Astrocyte of the cerebellum (primary cell): Measurements from ENCODE around the gene CALR.
"Not testable (repeated sequence)": the region's sequence is repeated elsewhere in the genome, so short reads cannot be mapped to it uniquely, and the experiment has no call there.

Experiments
- DNase-seq: peaks from one replicate; pipeline ENCODE4 v3.0.0-alpha.2; 2011; ENCODE audit warnings: low read depth
- H3K4me3 ChIP-seq: 2 replicates; pipeline ENCODE4 v1.5.1; 2011; ENCODE audit warnings: mild to moderate bottlenecking, low read depth, low read length, moderate library complexity
- in situ Hi-C: cut with HindIII; loops from 2 replicates; pipeline ENCODE4 v1.10.0; 2017; ENCODE audit warnings: low sequenced_read_pairs
- TF ChIP-seq, protein P1 (sequence below): IDR thresholded peaks from 2 replicates; pipeline ENCODE4 v1.5.1; 2012; ENCODE audit warnings: low read length, low read depth, moderate library complexity, mild to moderate bottlenecking; ENCODE audit errors: missing control alignments

The CALR gene

DNA sequence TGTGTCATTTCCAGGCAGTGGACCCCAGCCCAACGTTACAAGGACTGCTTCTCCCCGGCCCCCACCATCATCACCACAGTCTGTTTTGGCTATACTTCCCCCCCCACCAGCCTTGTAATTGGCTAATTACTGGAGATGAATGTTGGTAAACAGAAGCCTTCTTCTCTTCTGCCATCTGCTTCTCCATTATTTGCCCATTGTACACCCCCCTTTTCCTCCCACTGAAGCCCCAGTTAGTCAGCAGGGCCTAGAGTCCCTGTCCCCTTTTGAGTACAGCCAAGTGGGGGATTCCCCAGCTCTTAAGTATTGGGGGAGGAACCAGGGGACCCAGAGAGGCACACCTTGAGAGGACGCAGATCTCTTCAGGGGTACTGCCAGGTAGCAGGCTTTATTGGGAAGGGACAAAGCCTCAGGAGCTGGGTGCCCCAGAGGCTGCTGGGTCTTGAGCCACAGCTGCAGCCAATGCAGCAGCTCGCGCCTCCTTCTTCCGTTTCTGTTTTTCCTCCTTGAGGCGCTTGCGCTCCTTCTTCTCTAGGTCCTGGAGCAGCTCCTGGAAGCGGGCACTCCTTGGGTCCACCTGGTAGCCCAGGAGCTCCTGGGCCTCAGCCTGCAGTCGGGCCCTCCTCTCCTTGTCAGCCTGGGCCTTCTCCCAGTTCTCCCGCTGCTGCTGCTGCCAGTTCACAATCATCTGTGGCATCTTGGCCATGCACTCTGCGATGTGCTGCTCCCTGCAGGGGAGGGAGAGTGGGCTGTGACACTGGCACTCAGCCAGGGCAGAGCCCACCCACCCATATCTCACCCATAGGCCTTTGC lies 15.6 kb downstream of the CALR start:
- DNase-seq: no peak
- TF ChIP-seq, protein P1, sequence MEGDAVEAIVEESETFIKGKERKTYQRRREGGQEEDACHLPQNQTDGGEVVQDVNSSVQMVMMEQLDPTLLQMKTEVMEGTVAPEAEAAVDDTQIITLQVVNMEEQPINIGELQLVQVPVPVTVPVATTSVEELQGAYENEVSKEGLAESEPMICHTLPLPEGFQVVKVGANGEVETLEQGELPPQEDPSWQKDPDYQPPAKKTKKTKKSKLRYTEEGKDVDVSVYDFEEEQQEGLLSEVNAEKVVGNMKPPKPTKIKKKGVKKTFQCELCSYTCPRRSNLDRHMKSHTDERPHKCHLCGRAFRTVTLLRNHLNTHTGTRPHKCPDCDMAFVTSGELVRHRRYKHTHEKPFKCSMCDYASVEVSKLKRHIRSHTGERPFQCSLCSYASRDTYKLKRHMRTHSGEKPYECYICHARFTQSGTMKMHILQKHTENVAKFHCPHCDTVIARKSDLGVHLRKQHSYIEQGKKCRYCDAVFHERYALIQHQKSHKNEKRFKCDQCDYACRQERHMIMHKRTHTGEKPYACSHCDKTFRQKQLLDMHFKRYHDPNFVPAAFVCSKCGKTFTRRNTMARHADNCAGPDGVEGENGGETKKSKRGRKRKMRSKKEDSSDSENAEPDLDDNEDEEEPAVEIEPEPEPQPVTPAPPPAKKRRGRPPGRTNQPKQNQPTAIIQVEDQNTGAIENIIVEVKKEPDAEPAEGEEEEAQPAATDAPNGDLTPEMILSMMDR: no peak
- in situ Hi-C loops: no loop called here
- H3K4me3 ChIP-seq: no peak overlapping the region

DNA sequence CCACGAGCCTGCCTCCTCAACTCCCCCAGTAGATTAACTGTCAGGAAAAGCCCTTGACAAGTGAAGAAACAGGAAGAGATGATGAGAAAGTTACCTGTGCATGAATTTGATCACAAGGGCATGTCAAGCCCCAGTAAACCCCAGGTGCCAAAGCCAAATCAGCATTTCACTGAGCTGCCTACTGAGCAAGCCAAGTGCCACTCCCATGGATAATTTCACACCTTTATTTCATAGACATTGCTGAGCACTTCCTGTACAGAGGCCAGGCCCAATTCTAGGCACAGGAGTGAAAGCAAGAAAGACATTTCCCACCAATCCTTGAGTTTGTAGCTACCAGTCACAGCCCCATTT lies 16.2 kb downstream of the CALR start:
- H3K4me3 ChIP-seq: no peak overlapping the region
- TF ChIP-seq, protein P1: no peak

DNA sequence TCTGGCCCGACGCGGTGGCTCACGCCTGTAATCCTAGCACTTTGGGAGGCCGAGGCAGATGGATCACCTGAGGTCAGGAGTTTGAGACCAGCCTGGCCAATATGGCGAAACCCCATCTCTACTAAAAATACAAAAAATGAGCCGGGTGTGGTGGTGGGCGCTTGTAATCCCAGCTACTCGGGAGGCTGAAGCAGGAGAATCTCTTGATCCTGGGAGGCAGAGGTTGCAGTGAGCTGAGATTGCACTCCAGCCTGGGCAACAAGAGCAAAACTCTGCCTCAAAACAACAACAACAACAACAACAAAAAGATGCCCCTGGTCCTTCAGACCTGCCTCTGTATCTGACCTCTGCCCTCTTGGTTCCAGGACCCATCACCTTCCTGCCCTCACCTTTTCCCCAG lies 17.2 kb downstream of the CALR start:
- in situ Hi-C loops, DNase-seq: not testable (repeated sequence)
- H3K4me3 ChIP-seq: peak overlapping the region; percentile 67

More for the DNA sequence above, 16.2 kb downstream of the CALR start:
- no peak for DNase-seq
- in situ Hi-C loops: no loop called here

DNA sequence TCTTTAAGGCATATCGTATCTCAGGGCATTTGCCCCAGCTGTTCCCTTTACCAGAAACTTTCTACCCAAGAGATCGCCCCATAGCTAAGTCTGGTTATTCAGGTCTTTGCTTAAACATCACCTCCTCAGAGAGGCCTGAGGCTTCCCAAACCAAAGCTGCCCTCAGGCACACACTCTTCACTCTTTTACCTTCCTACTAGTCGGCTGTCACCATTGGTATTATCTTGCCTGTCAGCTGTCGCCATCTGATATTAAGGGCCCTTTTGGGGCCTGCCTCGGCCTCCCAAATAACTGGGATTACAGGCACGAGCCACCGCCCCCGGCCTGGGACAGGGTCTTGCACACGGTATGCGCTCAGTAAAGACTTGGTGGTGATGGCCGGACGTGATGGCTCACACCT lies 17.6 kb downstream of the CALR start:
- in situ Hi-C loops: no loop called here
- no peak for DNase-seq
- TF ChIP-seq, protein P1: no peak
- H3K4me3 ChIP-seq: peak overlapping the region; percentile 67

DNA sequence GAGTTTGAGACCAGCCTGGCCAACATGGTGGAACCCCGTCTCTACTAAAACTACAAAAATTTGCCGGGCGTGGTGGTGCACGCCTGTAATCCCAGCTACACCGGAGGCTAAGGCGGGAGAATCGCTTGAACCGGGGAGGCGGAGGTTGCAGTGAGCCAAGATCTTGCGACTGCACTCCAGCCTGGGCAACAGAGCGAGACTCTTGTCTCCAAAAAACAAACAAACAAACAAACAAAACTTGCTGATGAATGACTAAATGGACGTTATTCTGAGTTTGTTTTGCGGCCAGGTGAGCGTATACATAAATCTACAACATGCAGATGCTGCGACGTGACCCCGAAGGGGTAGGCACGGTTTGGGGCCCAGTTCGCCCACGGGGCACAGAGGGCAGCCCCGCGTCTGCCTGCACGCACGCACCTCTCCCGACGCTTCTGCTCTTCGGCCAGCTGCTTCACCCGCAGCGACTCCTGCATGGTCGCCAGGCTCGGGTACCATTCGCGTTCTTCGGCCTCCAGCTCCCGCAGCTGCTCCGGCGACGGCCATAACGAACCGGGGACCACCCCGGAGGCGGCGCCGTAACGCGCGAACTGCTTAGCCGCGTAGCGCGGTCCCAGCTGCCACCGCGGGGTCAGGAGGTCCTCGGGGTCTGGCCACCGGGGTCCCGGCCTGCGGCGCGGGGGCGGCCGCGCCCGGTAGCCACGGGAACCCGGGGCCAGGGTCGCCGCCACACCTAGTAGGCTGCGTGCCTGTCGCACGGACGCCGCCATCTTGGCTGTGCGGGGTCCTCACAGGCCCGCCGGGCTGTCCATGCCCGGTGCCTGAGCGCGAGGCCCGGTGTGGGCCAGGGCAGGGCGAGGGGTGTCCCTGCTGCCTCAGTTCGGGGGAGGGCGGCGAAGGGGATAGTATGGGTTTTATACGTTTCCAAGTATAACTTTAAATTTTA lies 18.3 kb downstream of the CALR start, which contains the start of gene GADD45GIP1:
Gene GADD45GIP1, minus strand, starts transcription at position 778 of the 943 bp plus-strand sequence. Its CDS starts 11 bp downstream, at position 767.
- in situ Hi-C loops: no loop called here
- DNase-seq: no peak
- TF ChIP-seq, protein P1: no peak
- peak within 1 kb of the TSS; percentile 67 for H3K4me3 ChIP-seq

DNA sequence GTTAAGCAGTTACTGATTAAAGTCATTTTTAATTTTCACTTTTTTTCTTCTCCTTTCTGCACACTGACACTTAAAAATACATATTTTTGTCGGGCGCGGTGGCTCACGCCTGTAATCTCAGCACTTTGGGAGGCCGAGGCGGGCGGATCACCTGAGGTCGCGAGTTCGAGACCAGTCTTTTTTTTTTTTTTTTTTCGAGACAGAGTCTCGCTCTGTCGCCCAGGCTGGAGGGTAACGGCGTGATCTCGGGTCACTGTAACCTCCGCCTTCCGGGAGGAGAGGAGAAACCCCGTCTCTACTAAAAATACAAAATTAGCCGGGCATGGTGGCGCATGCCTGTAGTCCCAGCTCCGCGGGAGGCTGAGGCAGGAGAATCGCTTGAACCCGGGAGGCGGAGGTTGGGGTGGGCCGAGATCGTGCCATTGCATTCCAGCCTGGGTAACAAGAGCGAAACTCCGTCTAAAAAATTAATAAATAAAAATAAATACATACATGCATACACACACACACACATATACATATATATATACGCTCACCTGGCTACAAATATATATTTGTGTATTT lies 19.1 kb downstream of the CALR start:
- in situ Hi-C loops, DNase-seq: not testable (repeated sequence)
- peak overlapping the region; percentile 67 for H3K4me3 ChIP-seq

DNA sequence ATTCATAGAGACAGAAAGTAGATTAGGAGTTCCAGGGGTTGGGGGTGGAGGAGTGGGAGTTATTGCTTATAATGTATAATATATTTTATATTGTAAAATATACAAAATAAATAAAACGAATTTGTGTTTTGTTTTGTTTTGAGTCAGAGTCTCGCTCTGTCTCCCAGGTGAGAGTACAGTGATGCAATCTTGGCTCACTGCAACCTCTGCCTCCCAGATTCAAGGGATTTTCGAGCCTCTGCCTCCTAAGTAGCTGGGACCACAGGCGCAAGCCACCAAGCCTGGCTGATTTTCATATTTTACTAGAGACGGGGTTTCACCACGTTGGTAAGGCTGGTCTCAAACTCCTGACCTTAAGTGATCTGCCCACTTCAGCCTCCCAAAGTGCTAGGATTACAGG lies 21.1 kb downstream of the CALR start:
- in situ Hi-C loops: no loop called here
- DNase-seq: no peak
- TF ChIP-seq, protein P1: no peak
- no peak overlapping the region for H3K4me3 ChIP-seq
